22Rv1 (cell line): ENCODE measurements around the gene SLC25A21.

Experiments
- H3K27ac ChIP-seq: fragments of 450-650 bp; 2 replicates; pipeline ENCODE4 v1.5.1; 2017
- ZFX ChIP-seq: fragments of 450-650 bp; IDR thresholded peaks from 2 replicates; pipeline ENCODE4 v1.6.1; 2017; ENCODE audit warnings: antibody characterized with exemption, borderline replicate concordance
- TF ChIP-seq, protein P1 (sequence below): fragments of 450-650 bp; IDR thresholded peaks from 2 replicates; pipeline ENCODE4 v1.5.1; 2017; ENCODE audit warnings: mild to moderate bottlenecking

Gene SLC25A21

DNA sequence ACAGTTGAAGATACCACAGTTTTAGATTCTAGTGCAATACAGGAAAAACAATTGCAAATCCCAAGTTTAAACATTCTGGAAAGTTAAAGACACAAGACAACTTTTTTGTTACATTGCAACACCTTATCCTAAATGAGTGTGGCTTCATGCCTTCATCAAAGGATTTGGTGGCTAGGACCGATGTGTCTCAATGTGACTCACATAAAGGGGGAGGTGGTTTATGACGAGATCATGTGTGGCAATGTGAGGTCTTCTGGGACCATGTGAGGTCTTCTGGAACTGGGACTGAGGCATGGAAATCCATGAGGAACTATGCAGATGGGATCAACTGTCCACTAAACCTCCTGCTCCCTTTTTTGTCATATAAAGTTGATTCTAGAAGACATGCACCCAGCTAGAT lies 344.5 kb downstream of the SLC25A21 start:
- TF ChIP-seq, protein P1, sequence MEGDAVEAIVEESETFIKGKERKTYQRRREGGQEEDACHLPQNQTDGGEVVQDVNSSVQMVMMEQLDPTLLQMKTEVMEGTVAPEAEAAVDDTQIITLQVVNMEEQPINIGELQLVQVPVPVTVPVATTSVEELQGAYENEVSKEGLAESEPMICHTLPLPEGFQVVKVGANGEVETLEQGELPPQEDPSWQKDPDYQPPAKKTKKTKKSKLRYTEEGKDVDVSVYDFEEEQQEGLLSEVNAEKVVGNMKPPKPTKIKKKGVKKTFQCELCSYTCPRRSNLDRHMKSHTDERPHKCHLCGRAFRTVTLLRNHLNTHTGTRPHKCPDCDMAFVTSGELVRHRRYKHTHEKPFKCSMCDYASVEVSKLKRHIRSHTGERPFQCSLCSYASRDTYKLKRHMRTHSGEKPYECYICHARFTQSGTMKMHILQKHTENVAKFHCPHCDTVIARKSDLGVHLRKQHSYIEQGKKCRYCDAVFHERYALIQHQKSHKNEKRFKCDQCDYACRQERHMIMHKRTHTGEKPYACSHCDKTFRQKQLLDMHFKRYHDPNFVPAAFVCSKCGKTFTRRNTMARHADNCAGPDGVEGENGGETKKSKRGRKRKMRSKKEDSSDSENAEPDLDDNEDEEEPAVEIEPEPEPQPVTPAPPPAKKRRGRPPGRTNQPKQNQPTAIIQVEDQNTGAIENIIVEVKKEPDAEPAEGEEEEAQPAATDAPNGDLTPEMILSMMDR: no peak
- no peak for TF ChIP-seq ZFX

DNA sequence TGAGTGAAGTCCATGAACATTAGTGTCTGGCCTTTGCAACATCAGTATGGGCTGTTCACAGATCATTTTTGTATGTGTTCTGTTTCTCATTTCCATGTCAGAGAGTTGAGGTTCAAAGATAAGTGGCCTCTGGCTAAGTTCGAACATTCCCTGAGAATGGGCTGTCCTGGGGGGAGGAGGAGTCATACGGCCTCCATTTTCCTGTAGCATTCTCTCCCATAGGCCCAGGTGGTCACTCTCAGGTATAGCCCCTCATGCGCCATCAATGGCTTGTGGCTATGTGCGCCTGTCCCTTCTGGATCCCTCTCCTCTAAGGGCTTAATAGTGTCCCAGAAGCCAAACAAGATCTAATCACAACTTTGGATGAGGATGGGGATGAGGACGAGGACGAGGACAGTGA lies 345.8 kb downstream of the SLC25A21 start:
- TF ChIP-seq ZFX: no peak
- TF ChIP-seq, protein P1: no peak
- H3K27ac ChIP-seq: no peak overlapping the region

More for the DNA sequence above, 344.5 kb downstream of the SLC25A21 start:
- H3K27ac ChIP-seq: no peak overlapping the region

DNA sequence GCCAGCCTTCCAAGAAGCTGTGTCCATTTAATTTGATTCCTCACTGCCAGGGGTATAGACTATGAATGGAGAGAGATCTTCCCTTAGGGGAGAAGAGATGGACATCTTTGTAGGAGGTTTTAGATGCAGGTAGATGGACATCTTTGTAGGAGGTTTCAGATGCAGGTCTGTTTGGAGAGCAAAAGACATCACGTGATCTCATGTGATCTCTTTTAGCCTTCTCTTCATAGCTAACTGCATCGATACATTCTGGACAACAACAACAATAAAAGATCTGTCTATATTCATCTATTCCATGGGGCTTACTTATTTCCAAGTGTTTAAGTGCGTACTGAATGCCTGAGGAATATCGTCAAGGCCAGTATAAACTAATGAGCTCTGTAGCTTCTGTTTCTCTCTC lies 347.6 kb downstream of the SLC25A21 start:
- TF ChIP-seq, protein P1: no peak
- TF ChIP-seq ZFX: no peak

DNA sequence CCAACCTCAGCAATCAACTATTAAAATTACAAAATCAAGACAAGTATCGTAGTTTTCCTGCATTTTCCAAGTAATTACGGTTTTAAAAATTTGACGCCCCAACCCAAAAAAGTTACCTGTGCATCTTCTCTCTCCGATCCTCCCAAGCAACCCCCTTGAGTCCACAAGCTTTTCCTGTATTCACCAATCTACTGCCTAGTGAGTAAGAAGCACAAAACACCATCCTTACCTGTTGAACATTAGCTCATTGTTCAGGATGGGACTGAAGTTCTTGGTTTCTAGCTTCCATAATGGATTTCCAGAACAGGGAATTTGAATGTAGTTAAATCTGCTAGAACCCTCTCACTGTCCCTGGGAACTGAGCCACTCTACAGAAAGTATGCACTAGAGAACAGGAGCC lies 348.8 kb downstream of the SLC25A21 start:
- no peak overlapping the region for H3K27ac ChIP-seq
- TF ChIP-seq ZFX: no peak
- TF ChIP-seq, protein P1: no peak

More for the DNA sequence above, 347.6 kb downstream of the SLC25A21 start:
- no peak overlapping the region for H3K27ac ChIP-seq

DNA sequence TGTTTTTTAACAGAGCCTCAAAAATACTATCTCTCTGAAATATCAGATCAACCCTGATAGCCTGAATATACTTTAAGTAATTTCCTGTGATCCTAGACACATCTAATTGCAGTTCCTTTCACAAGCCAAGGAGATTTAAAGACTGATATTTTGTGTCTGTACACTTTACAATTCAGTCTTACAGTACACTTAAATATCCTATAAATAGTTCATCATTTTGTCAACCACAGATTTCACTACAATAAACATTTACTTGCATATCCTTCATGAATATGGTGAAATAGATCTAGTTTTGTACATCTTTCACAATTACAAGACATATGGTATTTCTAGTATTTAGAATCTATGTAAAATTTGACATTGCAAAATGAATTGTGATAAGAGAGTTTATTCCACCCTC lies 349.7 kb downstream of the SLC25A21 start:
- no peak overlapping the region for H3K27ac ChIP-seq
- no peak for TF ChIP-seq ZFX
- TF ChIP-seq, protein P1: no peak

DNA sequence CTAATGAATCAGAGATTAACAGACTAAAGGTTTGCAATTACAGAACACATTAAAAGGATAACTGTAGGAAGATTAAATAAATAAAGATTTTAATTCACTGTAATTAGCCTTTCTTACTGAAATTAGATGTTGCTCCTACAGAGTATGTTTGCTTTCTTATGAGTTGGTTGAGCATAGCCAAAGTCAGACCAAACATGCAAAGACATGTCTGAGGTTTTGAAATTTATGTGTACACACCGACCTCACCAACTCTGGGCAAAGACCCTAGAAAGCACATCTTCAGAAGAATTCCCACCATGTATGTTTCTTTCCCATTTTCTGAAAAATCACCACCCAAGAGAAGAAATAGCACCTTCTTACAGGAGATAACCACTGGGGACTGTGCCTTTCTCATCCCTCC lies 351.5 kb downstream of the SLC25A21 start:
- TF ChIP-seq ZFX: no peak
- TF ChIP-seq, protein P1: no peak
- no peak overlapping the region for H3K27ac ChIP-seq

DNA sequence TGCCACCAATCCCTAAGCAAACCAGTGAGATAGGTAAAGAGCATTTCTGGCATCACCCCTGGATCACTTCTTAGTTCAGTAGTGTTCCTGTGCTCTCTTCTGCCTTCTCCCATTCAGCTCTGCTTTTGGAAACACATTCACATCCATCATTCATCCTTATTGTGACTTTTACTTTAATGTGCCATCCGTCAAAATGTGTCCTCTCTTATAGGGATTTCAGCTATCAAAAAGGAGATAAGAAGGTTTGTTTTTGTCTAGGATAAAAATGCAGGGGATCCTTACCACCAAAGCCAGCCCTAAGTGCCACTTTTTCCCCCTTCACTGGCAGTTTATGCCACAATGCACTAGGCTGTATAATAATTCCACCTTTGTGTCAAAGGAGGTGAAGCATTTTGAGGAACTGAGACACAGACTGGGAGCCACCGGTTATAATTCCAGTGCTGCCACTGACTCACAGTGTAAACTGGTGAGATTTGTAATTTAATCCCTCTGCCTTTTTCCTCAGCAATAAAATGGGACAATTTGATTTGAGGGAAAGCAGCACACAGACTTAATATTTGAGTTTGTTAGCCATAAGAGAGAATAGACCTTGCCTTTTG lies 352.2 kb downstream of the SLC25A21 start:
- TF ChIP-seq, protein P1: no peak
- TF ChIP-seq ZFX: no peak
- no peak overlapping the region for H3K27ac ChIP-seq
